ENCODE results near the gene MLLT3.

Gene MLLT3

GRCh38 chr9:20625003-20625349 is 2.7 kb upstream of the MLLT3 start:
- no peak for DNase-seq

- DNase-seq: peak; percentile 76
These were observed 2.1 kb upstream of the MLLT3 start for GRCh38 chr9:20624201-20625002.

DNA sequence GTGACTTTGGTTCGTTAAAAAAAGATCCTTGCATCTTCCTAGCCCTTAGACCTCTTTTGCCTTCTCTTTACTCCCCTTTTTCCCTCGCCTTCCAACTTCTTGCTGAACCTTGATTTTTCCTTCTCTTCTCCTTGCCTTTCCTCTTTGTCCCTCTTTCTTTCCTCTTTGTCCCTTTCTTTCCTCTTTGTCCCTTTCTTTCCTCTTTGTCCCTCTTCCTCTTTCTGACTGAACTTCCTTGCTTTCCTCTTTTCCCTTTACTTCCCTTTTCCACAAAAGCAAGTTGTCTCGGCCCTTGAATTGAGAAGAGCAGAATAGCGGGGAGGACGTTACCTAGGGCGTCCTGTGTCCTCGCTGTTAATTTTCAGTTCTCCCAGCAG is 1.4 kb upstream of the MLLT3 start:
- no peak for DNase-seq

- no peak for DNase-seq
These were observed 885 bp upstream of the MLLT3 start for GRCh38 chr9:20623021-20623747.

GRCh38 chr9:20621471-20622329 is 599 bp downstream of the MLLT3 start:
- peak; percentile 73 for DNase-seq

DNA sequence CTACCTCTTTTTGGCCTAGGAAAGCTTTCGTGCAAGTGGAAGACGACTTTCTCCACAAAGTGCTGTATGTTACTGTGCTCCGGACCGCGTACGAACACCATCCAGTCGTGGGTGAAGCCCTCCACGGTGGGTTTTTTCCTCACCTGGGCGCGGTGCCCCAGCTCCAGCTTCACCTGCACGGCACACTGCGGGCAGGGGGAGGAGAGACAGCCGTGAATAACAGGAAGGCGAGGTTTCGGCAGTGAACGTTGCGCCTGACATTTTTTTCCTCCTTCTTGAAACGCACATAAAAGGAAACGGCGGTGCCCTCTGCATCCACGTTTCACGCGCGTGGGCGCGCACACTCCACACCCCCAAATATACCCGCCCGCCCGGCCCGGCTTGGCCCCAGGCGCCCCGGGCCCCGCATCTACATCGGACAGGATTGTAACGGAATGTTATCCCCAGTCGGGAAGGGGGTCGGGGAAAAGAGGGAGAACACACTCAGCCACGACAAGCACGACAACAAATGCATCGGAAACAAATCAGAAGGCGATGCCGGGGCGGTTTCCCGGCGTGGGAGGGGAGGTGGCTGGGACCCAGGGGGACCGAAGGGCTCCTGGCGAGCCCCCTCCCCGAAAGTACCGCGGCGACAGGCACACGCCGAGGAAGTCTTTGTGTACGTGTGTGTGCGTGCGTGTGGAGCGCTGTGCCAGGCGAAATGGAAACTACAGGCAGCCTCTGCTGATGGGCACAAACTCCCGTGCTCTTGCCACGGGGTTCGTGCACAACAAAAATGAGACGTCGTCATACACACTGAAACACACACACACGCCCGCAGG is 1.4 kb downstream of the MLLT3 start:
- peak; percentile 39 for DNase-seq

- DNase-seq: no peak
These were observed 2.7 kb downstream of the MLLT3 start for GRCh38 chr9:20619487-20620200.

DNA sequence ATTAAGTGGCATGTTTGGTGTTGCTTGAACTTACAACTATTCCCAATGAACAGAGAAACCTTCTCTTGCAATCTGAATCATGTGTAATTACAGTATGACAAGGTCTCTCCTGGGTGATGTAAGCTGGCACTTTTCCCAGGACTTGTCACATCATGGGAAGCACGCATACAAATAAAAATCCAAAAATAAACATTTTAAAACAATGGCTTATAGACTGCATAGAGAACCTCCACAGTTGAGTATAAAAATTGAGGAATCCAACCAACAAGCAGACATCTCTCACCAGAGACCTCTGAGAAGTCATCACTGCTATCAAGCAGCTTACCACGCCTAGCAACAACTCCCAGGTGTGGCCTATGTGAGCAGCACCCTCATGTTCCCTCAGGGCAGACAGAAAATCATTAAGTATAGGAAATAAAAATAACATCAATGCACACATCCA is 3.9 kb downstream of the MLLT3 start:
- DNase-seq: peak; percentile 69

DNA sequence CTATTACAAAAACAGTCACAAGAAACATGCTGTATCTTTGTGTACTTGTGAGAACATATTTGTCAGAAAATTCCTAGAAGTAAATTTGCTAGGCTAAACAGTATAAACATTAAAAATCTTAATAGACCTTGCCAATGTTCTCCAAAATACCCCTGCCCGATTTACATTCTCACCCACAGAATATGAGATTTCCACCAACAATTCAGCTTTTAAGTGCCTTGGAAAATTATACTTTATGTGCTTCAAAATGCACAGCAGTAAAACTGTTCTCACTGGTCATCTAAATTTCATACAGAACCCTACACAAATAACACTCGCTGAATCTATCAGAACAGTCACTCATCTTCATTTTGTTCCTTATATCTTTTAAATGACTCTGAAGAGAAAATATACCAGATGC is 5.5 kb downstream of the MLLT3 start:
- DNase-seq: no peak

- DNase-seq: no peak
These were observed 7.6 kb downstream of the MLLT3 start for GRCh38 chr9:20614602-20615216.

DNA sequence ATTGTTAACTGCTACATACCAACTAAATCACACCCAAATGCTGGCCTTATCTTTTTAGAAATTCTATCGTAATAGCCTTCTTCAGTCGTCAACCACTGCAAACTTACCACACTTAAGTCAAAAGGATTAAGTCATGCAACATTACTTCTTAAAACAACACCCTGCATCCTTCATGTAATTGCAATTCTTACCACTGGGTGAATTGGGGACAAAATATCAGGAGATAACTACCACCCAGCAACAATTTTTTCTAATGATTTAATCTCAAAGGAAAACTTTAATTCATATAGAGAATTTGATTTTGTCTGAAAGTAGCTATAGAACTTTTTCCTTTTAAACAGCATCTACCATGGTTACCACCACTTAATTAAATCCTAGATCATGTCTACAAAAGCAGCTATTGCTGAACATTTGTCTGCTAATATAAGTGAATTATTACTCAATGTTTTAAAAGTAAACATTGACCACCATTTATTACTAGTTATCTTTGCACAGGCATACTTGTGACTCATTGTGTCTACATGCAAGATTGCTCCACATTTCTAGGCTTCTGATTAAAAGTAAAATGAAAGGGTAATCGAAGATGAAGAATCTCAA is 10.5 kb downstream of the MLLT3 start:
- peak; percentile 85 for DNase-seq

- no peak for DNase-seq
These were observed 11.7 kb downstream of the MLLT3 start for GRCh38 chr9:20610591-20610990.

DNA sequence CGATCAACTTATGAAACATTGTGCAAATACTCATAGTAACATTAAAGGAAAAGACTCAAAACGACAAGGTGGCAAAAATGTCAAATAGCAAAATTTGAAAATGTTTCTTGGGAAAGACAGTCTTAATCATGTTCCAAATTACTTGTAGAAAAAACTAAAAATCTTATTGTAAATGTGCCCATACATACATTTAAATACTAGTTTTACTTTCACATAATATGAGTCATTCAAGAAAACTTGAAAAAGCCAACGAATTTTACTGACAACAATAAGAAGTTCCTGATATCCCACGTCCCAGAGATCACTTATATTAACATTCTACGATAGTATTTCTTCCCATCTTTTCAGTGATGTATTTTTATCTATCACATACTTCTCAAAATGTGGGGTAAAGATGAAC is 13.7 kb downstream of the MLLT3 start:
- DNase-seq: no peak

DNA sequence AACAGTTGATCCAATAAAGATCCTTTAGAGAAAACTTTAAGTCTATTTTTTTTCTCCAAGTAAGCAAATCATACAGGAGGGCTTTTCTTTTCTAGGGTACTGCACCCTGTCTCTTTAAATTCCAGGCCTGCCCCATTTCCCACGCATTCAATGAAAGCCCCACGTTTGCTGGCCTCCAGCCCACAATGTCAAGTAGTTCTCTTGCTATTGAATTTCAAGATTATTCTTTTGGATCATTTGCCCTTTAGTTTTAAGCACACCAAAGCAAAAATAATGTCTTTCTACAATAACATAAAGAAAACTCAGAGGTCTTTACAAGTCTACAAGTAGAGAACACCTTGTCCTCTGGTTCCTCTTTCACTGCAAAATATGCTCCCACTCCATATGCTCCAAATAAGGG is 15.6 kb downstream of the MLLT3 start:
- DNase-seq: no peak

GRCh38 chr9:20604562-20604961 is 17.7 kb downstream of the MLLT3 start:
- peak; percentile 26 for DNase-seq

DNA sequence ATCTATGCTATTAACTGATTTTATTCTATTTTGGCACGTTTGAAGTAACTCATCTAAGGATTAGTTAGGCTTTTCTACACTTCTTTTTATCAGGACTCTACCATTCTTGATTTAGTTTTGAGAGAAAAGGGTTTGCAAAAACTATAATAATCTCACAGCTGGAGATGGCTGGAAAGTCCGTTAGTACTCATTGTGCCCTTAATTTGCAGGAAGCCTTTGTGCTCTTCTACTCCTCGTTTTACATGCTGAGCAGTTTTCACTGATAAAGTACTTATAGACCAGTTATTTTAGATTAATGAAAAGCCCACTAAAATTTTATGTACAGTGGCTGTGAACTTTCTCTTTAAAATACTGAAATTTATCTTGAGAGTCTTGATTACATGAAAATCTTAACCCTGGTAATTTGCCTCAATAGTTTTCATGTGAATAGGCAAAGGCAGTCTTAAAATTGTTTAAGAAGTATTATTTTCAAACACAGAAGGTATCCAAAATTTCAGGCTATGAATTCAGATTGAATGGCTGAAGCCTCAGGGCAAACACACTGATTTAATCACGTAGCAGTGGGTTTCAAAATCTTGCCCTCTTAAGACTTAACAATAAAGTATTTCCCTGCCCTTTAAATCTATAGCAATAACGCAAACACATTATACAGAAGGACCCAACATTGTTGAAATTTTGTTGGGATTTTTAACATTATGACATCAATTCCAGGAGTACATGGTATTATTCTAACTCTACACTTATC is 18.6 kb downstream of the MLLT3 start:
- DNase-seq: no peak

DNA sequence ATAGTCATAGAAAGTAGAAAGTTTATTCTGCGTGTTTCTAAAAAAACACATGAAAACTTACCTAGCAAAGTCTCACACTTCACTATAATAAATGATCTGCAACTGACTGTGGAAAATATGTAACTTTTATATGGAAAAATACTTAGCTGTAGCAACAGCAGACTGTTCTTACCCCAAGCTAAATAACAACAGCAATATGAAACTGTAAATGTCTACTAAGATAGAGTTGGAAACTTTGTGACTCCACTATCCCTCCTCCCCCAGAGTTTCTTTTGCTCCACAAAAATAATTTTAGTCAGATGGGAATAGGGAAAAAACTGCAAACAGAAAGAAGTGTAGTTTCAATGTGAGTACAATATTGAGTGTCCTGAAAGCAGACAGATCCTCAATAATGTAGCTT is 21.0 kb downstream of the MLLT3 start:
- no peak for DNase-seq

DNA sequence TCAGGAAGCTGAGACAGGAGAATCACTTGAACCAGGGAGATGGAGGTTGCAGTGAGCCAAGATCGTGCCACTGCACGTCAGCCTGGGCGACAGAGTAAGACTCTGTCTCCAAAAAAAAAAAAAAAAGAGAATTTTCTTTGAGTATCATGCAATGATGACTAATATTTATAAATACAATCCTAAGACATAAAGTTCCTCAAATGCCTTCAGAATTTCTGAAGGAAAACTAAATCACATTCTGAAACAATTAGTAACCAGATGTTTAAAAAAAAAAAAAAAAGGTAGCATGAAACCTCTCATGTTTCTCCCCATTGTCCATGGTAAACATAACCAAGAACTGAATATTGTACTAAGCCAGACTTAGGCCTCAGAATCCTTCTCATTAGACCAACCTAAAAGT is 23.1 kb downstream of the MLLT3 start:
- peak; percentile 82 for DNase-seq

DNA sequence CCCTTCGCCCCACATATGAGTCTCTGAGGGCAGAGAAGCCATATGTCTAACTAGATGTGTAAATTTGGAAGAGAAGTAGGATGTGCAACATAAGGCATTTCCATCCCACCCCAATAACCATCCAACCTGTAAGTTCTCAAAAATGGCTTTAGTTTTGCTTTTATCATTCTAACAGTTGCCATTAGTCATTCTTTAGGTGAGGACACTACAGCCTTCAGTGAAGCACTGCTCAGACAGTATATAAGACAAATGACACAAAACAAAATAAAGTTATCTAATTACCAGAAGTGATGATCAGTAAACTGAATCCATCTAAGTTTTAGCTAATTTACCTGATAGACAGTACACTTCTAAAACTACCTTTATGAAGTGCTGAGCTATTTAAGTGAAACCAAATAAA is 23.9 kb downstream of the MLLT3 start:
- no peak for DNase-seq

GRCh38 chr9:20597862-20598261 is 24.4 kb downstream of the MLLT3 start:
- peak; percentile 8 for DNase-seq

All from fibroblast of skin of back (primary cell).